Activated naive CD4-positive, alpha-beta T cell treated with anti-CD3 and anti-CD28 coated beads, Interleukin-2, amount 50 U/mL, for 72 hours (primary cell): ENCODE measurements around the gene CDK14. TPM values are rescaled to one million over a fixed set of nuclear protein-coding genes. Genes with fewer than 3 reads are reported as not detected.
"Not testable (repeated sequence)": the region's sequence is repeated elsewhere in the genome, so short reads cannot be mapped to it uniquely, and the experiment has no call there.

Experiments
- ATAC-seq, 2 donors: fragments of 150-1000 bp; cut with Tn5 transposase; 2 replicates each; pipeline ENCODE4 v1.10.0; 2021; ENCODE audit warnings: mild to moderate bottlenecking in 2 of 2, moderate library complexity in 2 of 2
- DNase-seq, 2 donors: peaks; one replicate each; pipeline ENCODE4 v3.0.0; 2021 to 2022; ENCODE audit warnings: low spot score in 2 of 2
- H3K27ac Mint-ChIP-seq, 2 donors: one replicate each; pipeline ENCODE4 v1.8.0; 2022; ENCODE audit warnings: mild to moderate bottlenecking in 2 of 2, mixed read lengths in 2 of 2
- H3K36me3 Mint-ChIP-seq, 2 donors: one replicate each; pipeline ENCODE4 v1.8.0; 2022; ENCODE audit warnings: mixed read lengths in 2 of 2
- H3K9me3 Mint-ChIP-seq, 2 donors: one replicate each; pipeline ENCODE4 v1.8.0; 2022; ENCODE audit warnings: mixed read lengths in 2 of 2
- total RNA-seq, 2 donors: library from RNA; stranded (reverse); gene quantifications; one replicate each; pipeline ENCODE4 v1.2.3, GENCODE V29; 2022

Gene CDK14
- total RNA-seq, 2 donors from 2014 or later: 0.05 to 0.80 TPM

GRCh38 chr7:90769036-90769435 is 172.9 kb downstream of the CDK14 start:
- ATAC-seq (no peak), DNase-seq (no peak)
- Mint-ChIP-seq H3K27ac (no peak overlapping the region), H3K36me3 (no peaks in the 10 kb centered on the region), H3K9me3 (peaks cover 14 to 15% of the 10 kb centered on the region in 2 donors)

- H3K9me3 Mint-ChIP-seq: peaks cover 14 to 15% of the 10 kb centered on the region in 2 donors
- ATAC-seq, DNase-seq, H3K36me3 Mint-ChIP-seq, H3K27ac Mint-ChIP-seq: not testable (repeated sequence)
These were observed 173.4 kb downstream of the CDK14 start for GRCh38 chr7:90769566-90769965.

GRCh38 chr7:90771281-90771680 is 175.2 kb downstream of the CDK14 start:
- Mint-ChIP-seq H3K9me3 (peaks cover 14 to 15% of the 10 kb centered on the region in 2 donors), H3K27ac (no peak overlapping the region), H3K36me3 (no peaks in the 10 kb centered on the region)
- ATAC-seq (no peak), DNase-seq (no peak)

- Mint-ChIP-seq H3K9me3 (peaks cover 14 to 15% of the 10 kb centered on the region in 2 donors), H3K27ac (no peak overlapping the region), H3K36me3 (no peaks in the 10 kb centered on the region)
- no peak for ATAC-seq
- no peak for DNase-seq
These were observed 176.3 kb downstream of the CDK14 start for GRCh38 chr7:90772410-90772809.

GRCh38 chr7:90773269-90773668 is 177.1 kb downstream of the CDK14 start:
- Mint-ChIP-seq H3K9me3 (peaks cover 14 to 15% of the 10 kb centered on the region in 2 donors), H3K36me3 (no peaks in the 10 kb centered on the region), H3K27ac (no peak overlapping the region)
- no peak for ATAC-seq
- no peak for DNase-seq

GRCh38 chr7:90774706-90775105 is 178.6 kb downstream of the CDK14 start:
- ATAC-seq (no peak), DNase-seq (no peak)
- Mint-ChIP-seq H3K27ac (no peak overlapping the region), H3K36me3 (no peaks in the 10 kb centered on the region), H3K9me3 (peaks cover 14 to 15% of the 10 kb centered on the region in 2 donors)

- no peak for DNase-seq
- no peak for ATAC-seq
- Mint-ChIP-seq H3K9me3 (peaks cover 14 to 15% of the 10 kb centered on the region in 2 donors), H3K27ac (no peak overlapping the region), H3K36me3 (no peaks in the 10 kb centered on the region)
These were observed 179.4 kb downstream of the CDK14 start for GRCh38 chr7:90775383-90775965.

GRCh38 chr7:90777041-90777440 is 180.9 kb downstream of the CDK14 start:
- Mint-ChIP-seq H3K9me3 (peaks cover 4% of the 10 kb centered on the region in 2 donors), H3K27ac (no peak overlapping the region), H3K36me3 (no peaks in the 10 kb centered on the region)
- ATAC-seq (peak in 1 of 2 donors; percentile 74), DNase-seq (no peak)

GRCh38 chr7:90777465-90777864 is 181.3 kb downstream of the CDK14 start:
- Mint-ChIP-seq H3K36me3 (no peaks in the 10 kb centered on the region), H3K27ac (no peak overlapping the region), H3K9me3 (peaks cover 2% of the 10 kb centered on the region in 2 donors)
- ATAC-seq (no peak), DNase-seq (no peak)

GRCh38 chr7:90777886-90778285 is 181.8 kb downstream of the CDK14 start:
- Mint-ChIP-seq H3K9me3 (no peaks in the 10 kb centered on the region), H3K27ac (no peak overlapping the region), H3K36me3 (no peaks in the 10 kb centered on the region)
- DNase-seq (no peak), ATAC-seq (no peak)

GRCh38 chr7:90788052-90788451 is 191.9 kb downstream of the CDK14 start:
- no peak overlapping the region for H3K27ac Mint-ChIP-seq
- H3K9me3 Mint-ChIP-seq: peaks cover 14 to 15% of the 10 kb centered on the region in 2 donors
- DNase-seq (no peak), ATAC-seq (no peak)
- H3K36me3 Mint-ChIP-seq: no peaks in the 10 kb centered on the region

GRCh38 chr7:90789736-90790306 is 193.7 kb downstream of the CDK14 start:
- ATAC-seq: no peak
- H3K9me3 Mint-ChIP-seq: peaks cover 17 to 23% of the 10 kb centered on the region in 2 donors

GRCh38 chr7:90791596-90791995 is 195.5 kb downstream of the CDK14 start:
- peaks cover 6 to 7% of the 10 kb centered on the region in 2 donors for H3K36me3 Mint-ChIP-seq
- no peak overlapping the region for H3K27ac Mint-ChIP-seq
- no peak for DNase-seq
- peaks cover 23 to 32% of the 10 kb centered on the region in 2 donors for H3K9me3 Mint-ChIP-seq
- peak in 1 of 2 donors; percentile 52 for ATAC-seq

More at GRCh38 chr7:90789736-90790306, 193.7 kb downstream of the CDK14 start:
- Mint-ChIP-seq H3K36me3 (peaks cover 6 to 7% of the 10 kb centered on the region in 2 donors), H3K27ac (no peak overlapping the region)
- DNase-seq: no peak

GRCh38 chr7:90792301-90792700 is 196.2 kb downstream of the CDK14 start:
- DNase-seq: no peak
- Mint-ChIP-seq H3K36me3 (peaks cover 6 to 7% of the 10 kb centered on the region in 2 donors), H3K9me3 (peaks cover 26 to 32% of the 10 kb centered on the region in 2 donors), H3K27ac (no peak overlapping the region)
- peak; percentile 65 to 95 for ATAC-seq

GRCh38 chr7:90794234-90794633 is 198.1 kb downstream of the CDK14 start:
- not testable (repeated sequence) for H3K27ac Mint-ChIP-seq, DNase-seq, ATAC-seq, H3K36me3 Mint-ChIP-seq
- peaks cover 28 to 36% of the 10 kb centered on the region in 2 donors for H3K9me3 Mint-ChIP-seq

GRCh38 chr7:90797596-90797995 is 201.5 kb downstream of the CDK14 start:
- H3K27ac Mint-ChIP-seq: no peak overlapping the region
- peaks cover 6 to 7% of the 10 kb centered on the region in 2 donors for H3K36me3 Mint-ChIP-seq
- no peak for DNase-seq
- ATAC-seq: no peak
- peaks cover 25 to 27% of the 10 kb centered on the region in 2 donors for H3K9me3 Mint-ChIP-seq

GRCh38 chr7:90804370-90804769 is 208.2 kb downstream of the CDK14 start:
- peaks cover 2 to 16% of the 10 kb centered on the region in 2 donors for H3K9me3 Mint-ChIP-seq
- ATAC-seq: no peak
- no peak for DNase-seq
- H3K27ac Mint-ChIP-seq: no peak overlapping the region
- no peaks in the 10 kb centered on the region for H3K36me3 Mint-ChIP-seq

- not testable (repeated sequence) for DNase-seq, ATAC-seq, H3K36me3 Mint-ChIP-seq, H3K27ac Mint-ChIP-seq
- peaks cover 10 to 14% of the 10 kb centered on the region in 2 donors for H3K9me3 Mint-ChIP-seq
These were observed 219.4 kb downstream of the CDK14 start for GRCh38 chr7:90815552-90815951.
